Right hindlimb (tissue), 1 donor: ENCODE results near the gene TOP3B.
A peak's percentile ranks its signal among the peaks of the same experiment; 100 is the strongest.

Experiments used
- DNase-seq: peaks from one replicate; pipeline ENCODE4 v3.0.0-alpha.2; 2018

TOP3B gene

DNA sequence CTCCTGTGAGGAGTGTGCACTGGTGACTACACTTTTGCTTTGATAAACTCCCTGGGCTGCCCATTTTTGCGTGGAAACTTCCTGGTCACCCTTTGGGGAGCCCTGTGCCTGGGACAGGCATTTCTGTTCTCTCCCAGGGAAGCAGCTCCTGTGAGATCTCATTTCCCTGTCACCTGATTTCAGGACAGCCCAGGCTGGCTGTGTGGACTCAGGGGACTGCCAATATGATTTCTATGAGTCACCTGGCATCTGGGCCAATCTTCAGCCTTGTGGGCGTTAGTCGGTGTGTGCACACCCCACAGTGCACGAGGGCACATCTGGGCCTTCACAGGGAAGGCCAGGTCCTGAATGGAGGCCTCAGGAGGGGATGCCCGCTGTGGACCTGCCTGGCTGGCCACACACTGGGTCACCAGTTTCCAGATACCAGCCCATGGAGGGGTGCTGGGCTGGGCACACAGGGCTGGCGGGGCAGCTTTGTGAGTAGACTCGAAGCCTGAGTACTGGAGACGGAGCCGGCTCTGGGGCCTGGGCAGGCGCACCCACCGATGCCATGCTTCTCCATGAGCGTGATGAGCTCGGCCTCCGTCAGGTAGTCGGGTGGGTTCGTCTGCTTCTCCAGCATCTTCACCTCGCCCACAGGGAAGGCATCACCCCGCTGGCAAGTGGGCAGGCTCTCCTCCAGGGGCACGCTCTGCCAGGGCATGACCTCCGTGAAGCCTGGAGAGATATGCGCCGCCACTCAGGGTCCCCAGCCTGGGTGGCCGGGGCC is 20.5 kb downstream of the TOP3B start:
- no peak for DNase-seq

DNA sequence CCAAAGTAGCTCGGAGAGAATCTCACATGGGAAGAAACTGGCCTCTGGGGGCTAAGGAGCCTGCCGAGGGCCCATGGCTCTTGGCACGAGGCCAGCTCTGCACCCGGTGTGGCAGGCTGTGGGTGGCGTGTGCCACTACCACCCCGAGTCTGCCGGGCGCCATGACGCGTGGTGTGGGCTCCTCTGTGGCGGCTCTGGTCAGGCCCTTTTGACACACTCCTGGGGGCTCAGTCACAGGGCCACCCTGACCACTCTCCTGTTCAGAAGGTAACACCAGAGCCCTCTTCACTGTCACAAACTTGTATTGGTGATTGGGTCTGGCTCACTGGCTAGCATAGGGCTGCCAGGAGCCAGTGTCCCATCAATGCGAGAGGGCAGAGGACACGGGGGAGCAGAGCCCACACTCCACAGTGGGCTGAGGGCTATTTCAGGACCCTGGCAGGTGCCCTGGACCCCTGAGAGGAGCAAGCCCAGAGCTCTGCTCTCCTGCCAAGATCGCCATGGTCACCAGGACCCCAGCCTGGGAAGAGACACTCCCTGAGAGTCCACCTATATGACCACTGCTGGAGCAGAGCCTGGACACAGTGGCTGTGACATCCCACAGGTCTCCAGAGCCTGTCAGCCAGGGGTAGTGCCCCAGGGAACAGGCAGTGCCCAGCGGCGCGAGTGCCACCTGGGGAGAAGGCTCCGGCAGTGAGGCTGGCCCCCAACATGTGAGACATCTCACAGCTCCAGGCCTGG is 21.3 kb downstream of the TOP3B start:
- peak; percentile 22 for DNase-seq

GRCh38 chr22:21960200-21961126 is 22.1 kb downstream of the TOP3B start:
- DNase-seq: peak; percentile 16

DNA sequence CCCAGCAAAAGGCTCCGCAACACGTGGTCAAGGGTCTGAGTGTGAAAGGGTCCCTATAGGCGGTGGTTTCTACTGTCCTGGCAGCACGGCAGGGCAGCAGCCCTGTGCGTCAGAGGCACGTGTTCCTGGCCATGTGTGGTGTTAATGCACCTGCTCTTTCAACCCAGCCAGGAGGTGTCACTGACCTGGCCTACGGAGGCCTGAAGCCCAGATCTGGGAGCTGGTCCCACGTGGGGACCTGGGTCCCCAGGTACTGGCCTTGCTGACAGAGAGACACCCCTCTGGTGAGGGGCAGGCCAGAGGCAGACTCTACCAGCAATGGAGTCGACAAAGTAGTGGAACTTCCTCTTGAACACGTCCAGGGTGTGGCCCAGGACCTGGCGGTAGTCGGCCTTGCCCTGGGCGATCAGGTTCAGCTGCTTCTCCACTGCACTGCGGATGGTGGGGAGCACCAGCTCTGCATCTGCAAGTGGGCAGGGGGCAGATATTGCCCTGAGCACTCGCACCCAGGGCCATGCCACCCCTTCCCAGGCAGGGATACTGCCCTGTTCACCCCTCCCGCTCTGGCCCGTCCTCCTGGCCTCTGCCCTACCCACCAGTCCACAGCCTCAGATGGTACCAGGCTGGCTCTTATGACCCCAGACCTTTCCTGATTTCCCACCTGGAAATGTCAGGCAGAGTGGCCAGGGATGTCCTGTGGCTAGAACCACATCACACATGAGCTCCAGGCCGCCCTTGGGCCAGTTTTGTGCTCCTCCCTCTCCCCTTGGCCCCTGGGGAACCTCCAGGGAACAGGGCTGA is 23.1 kb downstream of the TOP3B start:
- DNase-seq: no peak

DNA sequence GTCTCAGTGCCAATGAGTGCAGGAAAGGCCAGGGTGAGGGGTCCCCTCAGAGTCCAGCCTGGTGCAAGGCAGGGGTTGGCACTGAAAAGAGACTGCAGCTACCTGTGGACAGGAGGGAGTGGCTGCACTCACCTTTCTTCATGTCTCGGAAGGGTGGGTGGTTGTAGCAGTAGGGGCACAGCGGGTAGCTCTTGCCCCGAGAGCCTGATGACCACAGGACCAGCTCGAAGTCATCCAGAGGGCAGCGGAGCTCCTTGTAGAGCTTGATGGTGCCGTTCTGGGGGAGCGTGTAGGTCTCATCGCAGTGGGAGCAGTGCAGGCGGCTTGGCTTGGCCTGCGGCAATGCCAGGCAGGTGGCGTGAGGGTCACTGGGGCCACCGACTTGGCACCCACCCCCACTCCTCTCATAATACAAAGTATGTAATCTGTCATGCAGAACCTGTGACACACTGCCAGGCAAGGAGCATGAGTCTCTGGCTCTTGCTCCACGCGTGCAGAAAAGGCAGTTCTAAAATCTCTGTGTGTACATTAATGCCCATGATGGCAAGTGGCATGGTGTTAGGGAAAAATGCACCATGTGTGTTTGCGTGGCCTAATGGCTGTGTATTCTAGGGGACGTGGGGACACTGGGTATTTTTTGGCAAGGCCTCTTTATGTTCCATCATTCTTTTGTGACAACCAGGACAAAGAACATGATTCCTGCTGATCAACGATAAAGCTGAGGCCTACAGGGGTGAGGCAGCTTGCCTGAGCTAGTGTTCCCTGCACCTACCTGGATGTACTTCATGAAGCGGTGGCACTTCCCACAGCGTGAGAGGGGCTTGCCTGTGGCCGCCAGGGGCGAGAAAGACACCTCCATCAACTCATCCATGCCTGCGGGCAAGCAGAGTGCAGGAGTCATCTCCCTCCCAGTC is 24.0 kb downstream of the TOP3B start:
- DNase-seq: no peak

DNA sequence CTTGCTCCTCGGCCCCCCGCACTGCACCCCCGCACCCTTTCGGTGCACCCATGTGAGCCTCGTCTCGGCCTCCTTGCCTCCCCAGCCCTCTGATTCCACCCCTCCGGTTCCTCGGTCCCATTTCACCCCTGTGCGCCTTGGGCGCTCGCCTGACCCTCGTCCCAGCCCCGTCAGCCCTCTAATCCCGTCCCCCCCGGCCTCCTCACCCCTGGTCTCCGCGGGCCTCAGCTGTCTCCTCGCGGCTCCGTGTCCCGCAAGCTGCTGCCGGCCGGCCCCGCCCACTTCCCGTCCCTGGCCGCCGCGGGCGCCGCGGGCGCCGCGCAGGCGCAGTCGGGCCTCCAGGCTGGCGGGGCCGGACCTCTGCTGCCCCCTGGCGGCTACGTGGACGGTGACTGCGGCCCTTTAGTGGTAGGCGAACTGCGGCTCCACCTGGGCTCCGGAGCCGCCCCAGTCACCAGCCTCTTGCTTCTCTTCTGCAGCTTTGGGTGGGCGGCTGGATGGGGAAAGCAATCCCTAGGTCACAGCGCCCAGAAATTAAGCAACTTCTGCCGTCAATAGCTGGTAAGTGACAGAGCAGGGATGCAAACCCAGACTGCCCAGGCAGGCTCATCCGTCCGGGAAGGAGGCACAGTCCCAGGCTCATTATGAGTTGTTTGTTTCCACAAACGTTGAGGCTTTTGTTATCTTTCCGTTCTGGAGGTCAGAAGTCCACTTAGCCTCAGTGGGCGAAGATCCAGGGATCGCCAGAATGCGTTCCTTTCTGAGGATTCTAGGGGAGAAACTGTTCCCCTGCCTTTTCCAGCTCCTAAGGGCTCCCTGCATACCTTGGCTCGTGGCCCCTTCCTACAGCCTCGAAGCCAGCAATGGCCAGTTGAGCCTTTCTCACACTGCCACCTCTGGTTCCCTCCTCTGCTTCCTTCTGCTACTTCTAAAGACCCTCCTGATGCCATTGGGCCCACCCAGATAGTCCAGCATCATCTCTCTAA is 29.7 kb downstream of the TOP3B start, which contains the start of gene PPM1F:
PPM1F (minus strand) TSS at position 263 of the 986 bp plus-strand sequence. CDS start 6,800 bp downstream, outside the sequence.
- DNase-seq: peak; percentile 92

DNA sequence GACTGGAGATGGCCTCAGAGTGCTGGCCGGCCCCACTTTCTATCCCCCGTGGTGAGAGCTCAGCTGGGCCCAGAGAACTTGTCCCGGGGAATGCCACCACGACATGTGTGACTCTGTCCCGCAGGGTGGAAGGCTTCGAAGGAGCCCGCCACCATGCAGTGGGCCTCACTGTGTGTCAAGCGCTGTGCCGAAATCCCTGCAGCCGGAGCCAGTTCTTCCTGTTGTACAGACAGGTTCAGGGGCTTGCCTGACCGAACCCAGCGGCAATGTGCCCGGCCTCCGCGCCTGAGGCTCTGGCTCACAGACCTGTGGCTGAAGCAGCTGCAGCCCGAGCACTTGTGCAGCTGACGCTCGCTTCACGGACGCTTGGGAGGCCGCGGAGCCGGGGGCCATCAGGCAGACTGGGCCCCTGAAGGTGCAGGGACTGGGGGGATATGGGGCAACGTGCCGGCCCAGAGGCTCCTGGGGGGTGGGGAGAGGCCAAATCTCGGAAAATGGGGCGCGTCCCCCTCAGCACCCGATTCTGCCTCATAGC is 30.6 kb downstream of the TOP3B start:
- peak; percentile 76 for DNase-seq

- DNase-seq: no peak
Measured at GRCh38 chr22:21951062-21951461, 31.5 kb downstream of the TOP3B start.

- DNase-seq: no peak
Measured at GRCh38 chr22:21949948-21950347, 32.6 kb downstream of the TOP3B start.

- no peak for DNase-seq
Measured at GRCh38 chr22:21949569-21949918, 33.0 kb downstream of the TOP3B start.

DNA sequence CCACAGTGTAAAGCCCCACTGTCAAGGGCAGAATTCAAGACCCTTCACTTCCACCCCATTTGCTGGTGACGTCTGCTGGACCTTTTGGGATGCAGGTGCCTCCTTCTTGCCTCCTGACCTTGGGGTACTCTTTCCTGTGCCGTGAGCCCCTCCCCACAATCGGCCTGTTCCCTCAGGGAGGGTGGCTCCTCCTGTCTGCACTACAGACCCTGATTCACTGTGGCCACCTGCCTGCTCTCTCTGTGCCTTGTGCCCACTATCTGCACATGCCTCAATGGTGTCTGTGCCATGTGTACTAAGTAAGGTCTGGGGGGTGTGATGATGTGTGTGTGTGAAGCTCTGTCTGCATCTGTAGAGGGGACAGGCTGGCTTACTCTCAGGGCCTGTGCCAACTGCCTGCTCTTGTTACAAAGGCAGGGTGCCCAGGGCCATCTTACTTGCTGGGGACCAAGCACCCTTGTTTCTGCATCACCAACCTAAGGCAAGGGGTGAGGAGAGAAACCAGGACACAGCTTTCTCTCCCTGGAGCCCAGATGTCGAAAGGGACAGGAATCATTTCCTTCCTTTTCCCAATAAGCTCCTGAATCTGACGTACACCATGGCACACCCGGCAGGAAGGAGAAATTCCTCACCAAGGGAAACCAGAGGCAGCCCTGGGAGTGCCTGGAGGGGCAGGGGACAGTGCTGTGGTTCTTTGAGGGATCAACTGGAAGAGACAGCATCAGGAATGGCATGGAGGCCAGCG is 33.6 kb downstream of the TOP3B start:
- DNase-seq: no peak

- DNase-seq: no peak
Measured at GRCh38 chr22:21948390-21948789, 34.2 kb downstream of the TOP3B start.

- no peak for DNase-seq
Measured at GRCh38 chr22:21947040-21948014, 35.3 kb downstream of the TOP3B start.

GRCh38 chr22:21946262-21946925 is 36.2 kb downstream of the TOP3B start:
- no peak for DNase-seq

- DNase-seq: no peak
Measured at GRCh38 chr22:21945453-21946261, 36.9 kb downstream of the TOP3B start.

DNA sequence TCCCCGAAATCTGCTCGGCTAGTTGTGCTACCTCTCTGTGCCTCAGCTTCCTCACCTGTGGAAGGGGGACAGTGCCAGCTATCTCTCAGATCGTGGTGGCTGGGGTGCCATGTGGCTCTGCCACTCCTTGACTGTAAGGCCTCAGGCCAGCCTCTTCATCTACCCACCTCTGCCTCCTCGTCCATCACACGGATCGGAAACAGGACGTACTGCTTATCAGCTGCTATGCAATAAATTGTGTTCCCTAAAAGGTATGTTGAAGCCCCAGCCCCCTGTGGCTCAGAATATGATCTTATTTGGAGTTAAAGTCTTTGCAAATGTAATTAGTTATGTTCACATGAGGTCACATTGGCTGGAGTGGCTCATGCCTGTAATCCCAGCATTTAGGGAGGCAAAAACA is 37.7 kb downstream of the TOP3B start:
- no peak for DNase-seq
